HG02610 (cell line): ENCODE results near the gene DENND6B.

Experiments used
- ATAC-seq: cut with Tn5 transposase; IDR thresholded peaks from one replicate; pipeline ENCODE4 v1.9.1; 2021; ENCODE audit warnings: mild to moderate bottlenecking, moderate library complexity; ENCODE audit not compliant: unreplicated experiment

Gene DENND6B

DNA sequence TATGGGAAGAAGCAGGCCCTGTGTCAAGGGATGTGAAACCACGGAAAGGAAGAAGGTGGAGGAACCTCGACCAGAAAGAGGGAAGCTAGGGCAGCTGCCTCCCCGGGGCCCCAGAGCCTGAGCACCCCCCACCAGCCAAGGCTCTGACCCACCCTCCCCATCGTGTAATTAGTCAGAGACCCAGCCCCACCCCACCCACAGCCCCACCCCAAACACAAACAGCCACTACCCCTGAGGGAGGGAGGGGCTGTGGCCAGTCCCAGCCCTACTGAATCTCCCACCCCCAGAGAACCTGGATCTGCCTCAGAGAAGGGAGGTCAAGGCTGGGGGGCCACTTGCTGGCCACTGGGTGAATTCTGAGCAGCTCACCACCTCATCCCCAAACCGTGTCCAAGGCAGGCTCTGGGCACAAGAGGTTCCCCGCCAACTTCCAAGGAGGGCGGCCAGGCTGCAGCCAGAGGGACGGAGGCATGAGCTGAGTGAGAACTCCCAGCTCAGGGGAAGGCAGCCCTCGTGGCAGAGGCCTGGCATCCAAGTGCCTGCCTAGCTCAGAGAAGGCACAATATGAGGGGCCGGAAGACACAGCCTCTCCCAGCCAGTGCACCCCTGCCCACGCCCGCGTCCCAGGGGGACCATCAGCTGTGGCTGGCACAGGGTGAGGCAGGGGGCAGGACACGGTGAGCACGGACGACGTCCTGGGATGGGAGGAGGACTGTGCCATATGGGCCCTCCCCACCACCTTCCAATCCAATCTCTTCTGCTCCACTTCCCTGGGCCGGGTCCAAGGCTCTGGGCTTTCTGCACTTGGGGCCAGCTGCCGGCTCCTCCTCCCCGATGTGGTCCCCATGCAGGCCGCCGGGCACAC, 22.1 kb downstream of the DENND6B start:
- no peak for ATAC-seq

DNA sequence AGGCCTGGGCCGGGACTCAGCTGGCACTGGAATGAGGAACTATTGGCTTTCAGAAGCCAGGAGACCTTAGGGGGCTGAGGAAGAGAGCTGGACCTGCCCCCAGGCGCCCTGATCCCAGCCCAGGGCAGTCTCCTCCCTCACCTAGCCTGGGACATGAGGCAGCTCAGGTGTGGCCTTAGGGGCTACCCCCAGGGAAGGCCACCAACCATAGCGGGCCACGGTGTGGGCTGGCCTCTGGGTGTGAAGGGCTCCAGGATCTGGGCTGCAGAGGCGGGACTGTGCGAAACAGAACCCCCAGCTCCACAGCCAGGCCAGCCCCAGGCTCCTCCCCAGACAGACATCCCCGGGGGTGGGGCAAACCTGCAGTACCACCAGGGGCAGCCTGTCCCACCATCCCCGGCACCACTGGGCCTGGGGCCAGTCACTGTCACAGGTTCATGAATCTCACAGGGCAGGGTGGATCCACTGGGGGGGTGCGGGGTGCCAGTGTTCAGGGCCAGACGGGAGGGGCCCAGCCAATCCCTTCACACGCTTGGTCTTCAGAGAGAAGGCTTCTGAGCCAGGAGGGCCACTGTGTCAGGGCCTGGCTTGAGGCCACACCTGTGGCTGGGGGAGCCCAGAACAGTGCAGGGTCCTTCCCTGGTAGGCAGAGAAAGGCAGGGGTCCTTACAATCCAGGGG, 22.8 kb downstream of the DENND6B start:
- no peak for ATAC-seq

DNA sequence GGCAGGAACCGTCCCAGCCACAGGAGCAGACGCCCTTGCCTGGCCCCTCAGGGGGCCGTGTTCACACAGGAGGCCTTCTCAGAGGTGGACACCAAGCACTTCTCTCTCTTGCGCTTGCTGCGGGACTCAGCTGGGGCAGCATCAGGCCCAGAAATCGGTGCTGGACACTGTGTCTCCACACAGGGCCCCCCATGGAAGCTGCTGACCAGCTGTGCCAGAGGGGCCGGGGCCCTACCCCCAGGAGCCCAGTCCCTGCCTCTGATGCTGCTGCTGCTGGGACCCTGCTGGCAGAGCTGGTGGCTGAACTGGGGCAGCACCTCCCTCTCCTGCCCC, 23.3 kb downstream of the DENND6B start:
- no peak for ATAC-seq

DNA sequence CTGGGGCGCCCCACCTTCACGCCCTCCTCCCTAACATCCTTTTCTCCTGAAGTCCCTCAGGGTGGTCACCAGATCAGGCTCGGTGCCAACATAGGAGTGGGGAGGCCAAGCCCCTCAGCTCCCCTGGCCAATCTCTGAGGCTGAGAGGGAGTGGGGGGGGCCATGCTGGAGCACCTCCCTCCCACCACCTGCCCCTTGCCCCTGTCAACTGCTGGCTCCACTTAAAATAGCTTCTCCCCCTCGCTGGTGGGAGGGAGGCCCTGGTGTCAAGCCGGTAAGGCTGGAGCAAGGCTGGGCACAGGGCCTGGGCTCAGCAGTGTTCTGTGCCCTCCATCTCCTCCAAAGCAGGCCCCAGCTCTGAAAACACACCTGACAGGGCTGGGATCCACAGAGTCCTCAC, 24.2 kb downstream of the DENND6B start:
- no peak for ATAC-seq

DNA sequence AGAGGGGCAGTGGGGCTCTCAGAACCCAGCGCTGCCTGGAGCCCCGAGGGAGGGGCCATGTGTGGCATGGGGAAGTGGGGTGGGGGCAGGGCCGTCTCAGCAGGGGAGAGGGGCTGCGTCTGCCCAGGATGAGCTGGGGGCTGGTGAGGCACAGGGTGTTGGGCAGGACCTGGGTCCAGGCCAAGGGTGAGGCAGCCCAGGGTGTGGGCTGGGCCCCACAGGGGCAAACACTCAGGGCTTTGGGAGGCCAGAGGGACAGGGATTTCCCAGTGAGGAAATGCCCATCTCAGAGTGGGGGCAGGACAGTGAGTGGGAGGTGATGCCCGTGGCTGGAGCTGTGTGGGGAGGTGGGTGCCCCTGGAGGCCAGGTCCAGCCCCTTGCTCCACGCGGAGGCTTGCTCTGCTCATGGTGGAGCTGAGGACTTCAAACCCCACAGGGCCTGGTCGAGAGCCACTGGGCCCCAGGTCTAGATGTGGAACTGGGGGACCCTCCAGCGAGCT, 24.7 kb downstream of the DENND6B start:
- ATAC-seq, result no peak

DNA sequence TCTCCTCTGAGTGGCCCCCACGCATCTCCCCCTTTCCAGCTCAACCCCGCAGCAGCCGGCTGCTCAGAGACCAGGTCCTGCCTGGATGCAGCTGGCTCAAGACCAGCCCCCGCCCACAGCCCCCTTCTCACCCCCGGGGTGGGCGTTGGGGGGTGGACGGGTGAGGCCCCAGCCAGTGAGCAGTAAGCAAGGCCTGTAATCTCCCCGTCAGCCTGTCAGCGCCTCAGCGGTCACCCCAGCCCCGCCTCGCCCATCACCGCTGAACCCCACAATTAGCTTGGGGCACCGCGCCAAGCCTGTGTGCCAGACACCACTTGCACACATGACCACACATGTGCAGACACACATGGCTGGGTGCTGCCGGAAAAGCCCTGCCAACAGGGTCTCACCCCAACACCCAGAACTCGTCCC, 25.2 kb downstream of the DENND6B start:
- ATAC-seq, result no peak

DNA sequence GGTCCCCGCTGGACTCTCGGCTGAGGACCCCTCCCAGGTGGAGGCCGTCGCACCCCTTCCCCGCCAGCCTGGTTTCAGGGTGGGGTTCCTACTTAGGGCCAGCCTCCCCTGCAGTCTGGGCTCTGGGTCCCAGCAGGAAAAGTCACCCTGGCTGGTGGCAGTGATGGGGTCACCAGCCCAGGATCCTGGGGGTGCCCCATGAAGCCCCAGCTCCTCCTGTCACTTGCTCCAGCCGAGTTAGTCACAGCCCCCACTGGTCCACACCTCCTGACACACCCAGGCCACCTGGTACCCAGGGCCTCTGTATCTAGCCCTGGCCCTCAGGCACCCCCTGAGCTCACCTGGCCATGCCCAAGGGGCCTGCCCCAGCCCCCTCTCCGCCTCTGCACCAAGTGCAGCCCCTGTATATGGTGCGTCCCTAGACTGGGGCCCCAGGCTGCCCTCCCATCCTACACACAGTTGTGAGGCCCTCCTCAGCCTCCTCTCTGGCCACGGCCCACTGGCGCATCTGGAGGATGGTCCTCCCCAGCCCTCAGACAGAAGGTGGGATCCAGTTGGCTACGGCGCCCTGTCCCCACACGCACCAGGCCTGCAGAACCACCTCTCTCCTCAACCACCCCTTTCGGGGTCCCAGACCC, 26.1 kb downstream of the DENND6B start:
- no peak for ATAC-seq

DNA sequence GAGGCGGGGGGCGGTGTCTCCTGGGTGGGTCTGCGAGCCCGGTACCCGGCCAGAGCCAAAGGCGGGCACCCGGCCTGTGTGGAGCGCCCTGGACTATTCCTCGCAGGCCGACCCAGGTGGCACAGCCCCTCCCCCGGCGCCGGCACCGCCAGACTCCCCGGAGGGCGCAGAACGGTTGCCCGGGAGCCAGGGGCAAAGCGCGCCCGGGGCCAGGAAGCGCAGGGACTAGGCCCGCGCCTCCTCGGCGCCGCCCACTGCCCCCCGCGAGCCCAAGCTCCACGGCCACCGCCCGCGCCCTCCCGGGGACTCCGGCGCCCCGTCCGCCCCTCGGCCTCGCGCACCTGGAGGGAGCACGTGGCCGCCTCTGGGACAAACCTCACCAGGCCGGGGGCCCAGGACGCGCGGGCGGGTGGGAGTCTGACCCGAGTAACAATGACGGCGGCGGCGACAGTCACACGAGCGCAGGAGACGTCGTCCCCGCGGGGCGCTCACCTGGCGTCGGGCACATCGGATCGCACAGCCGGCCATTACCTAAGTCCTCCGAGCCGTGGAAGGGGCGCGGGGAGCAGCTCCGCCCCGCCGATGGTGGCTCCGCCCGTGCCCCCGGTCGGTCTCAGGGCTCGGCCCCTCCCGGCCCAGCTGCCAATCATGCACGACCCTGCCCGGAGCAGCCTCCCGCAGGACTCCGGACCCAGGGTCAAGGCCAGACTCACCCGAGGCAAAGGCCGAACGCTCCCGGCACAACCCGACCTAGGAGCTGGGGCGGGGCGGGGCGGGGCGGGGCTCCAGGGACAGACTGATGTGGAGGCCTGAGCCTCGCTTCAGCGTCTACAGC, 26.8 kb downstream of the DENND6B start:
- ATAC-seq, result no peak

DNA sequence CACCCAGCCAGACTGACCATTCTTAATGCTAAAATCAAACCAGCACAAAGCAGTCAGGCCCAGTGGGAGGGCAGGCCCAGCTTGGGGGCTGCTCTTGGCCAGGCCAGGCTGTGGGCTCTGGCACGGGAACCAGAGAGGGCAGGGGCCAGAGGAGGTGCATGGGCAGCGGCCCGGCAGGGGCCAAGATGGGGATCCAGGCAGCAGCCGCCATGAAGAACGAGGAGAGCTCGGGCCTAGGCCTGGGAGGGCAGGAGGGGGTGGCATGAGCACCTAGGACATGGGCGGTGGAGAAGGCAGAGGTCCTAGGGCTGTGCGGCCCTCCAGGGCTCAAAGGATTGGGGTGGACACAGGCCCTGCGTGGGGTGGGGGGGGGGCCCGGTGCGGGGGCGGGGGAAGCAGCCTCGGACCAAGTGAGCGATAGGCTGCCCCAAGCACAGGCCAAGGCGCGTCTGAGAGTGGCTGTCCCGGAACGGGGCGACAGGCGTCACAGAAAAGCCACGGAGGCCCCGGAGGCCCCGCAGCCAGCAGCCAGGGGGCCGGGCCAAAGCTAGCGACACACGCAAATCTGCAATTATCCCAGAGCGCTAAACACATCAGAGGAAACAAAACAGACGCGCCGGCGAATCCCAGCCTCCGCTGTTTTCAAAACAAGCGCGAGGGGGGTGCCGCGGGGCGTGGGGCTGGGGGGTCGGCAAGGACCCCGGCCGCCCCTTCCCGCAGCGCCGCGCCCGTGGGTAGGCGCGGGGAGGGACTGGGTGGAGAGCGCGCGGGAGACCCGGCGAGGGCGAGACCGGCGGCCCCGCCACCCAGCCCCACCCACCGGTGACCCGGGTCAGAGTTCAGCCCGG, 27.7 kb downstream of the DENND6B start:
- no peak for ATAC-seq

DNA sequence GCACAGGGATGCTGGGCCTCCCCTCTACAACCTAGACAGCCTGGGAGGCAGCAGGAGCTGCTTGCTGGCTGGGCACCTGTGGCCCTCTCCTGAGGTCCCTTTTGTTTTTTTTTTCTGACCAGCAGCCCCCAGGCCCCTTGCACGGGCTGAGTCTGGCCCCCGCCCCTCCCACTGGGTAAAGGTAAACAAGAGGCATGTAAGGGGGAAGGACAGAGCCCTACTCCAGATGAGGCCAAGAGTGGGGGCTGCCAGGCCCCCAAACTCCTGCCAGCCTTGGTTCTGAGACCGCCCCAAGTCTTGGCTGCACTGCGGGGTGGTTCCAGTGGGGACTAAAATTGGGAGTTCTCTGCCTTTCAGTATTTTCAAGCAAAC, 28.6 kb downstream of the DENND6B start:
- no peak for ATAC-seq

DNA sequence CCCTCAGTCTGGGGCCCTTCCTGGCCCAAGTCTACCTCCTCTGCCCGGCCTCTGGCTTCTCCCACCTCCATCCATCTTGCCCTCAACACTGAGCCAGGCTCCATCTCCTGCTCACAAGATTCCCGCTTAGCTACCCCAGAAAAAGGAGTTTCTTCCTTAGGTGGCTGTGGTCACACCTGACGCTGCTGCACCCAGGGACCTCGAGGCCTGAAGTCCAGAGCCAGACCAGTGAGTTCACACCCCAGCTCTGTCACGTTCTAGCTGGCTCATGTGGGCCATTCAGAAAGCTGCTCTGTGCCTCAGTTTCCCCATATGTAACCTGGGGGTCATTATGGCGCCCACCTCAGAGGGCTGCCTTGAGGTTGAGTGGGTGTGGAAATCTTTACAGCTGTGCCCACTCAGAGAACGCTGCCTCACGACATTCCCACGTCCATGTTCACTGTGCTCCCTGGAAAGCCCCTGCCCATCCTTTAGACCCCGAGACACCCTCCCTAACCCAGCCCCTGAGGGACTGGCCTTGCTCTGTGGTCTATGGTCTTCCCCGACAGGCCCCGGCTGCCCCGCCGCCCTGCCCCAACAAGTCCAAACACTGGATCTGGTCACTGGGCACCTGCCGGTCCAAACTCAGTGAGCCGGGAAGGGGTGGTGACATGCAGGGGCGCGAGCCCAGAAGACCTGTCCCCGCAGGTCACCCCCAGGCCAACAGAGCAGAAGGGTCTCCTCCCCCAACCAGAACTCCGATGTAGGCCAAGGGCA, 29.1 kb downstream of the DENND6B start:
- ATAC-seq, result no peak

DNA sequence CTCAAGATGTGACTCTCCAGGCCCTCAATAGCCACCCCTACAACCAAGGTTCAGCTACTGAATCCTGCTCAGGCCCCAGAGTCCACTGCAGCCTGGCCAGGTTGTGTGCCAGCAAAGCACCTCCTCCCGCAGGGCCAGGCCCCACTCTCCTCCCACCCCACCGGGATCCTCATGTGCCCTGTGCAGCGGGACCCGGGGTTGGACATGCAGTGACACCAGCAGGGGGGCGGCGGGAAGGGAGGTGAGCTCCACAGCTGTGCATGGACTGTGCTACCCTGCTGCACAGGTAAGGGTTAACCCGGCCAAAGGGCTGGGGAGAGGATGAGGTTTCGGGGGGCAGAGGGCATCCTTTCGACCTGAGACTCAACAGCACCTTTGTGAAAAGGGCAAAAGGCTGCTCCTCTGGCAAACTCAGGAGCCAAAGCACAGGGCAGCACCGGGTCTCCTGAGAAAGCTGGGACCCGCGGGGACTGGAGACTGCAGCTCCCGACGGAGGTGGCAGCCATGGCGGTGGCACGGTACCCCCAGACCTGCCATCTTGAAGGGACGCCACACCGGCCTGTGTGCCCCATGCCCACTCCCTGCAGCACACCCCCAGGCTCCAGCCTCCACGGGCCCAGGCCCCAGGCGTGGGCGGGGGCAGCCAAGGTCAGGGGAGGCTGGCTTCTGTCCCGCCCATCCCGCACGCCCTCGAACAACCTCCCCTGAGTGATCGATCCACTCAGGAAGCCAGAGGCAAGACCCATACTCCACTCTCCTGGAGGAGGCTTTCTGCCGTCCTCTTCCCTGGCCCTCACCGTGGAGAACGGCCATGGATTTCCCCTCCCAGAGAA, 29.9 kb downstream of the DENND6B start:
- no peak for ATAC-seq

DNA sequence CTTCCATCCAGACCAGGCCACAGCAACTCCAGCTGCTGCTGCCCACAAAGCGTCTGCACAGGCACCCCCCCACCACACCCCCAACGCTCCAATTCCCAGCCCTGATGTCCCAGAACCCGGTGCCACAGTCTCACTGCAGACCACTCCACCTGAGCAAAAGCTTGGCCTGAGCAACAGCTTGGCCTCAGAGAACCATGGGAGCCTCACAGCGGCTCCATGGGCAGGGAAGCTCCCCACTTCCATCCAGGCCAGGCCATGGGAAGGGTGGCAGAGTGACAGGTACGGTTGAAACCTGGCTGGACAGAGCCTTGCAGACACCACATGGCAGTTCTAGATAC, 32.5 kb downstream of the DENND6B start:
- ATAC-seq, result no peak

DNA sequence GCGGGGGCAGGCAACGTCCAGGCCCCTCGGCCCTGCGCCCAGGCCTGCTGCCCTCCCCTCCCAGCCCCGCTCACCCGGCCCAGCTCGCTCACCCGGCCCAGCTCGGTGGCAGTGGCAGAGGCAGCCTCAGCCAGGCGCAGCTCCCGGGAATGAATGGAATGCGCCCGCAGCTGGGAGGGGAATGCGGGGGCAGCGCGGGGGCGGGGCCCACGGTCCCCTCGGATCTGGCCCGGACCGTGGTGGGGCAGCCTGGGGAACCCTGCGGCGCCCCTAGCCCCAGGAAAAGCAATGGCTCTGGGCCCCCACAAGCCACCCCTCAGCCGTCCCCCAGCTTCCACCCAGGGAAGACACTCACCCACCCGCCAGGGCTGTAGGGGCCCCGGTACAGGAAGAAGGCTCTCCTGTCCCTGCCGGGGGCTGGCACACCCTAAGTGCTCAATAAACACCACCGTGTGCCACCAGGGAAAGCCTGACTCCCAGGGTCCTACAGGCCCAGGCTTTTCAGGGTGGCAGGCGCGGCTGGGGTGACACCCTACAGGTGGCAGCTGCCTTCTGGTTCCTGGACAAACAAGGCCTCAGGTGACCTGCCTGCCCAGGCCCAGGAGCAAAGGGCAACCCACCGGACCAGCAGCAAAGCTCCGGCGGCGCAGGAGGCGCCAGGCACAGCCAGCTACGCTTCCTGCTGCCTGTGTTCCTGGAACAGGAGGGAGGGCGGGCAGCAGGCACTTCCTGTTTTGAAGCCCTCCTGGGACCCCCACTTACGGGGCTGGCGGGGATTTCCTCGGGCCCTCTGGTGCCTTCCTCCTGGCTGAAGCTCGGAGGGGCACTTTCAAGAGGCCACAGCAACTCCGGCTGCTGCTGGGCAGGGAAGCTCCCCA, 33.1 kb downstream of the DENND6B start:
- ATAC-seq, result no peak

DNA sequence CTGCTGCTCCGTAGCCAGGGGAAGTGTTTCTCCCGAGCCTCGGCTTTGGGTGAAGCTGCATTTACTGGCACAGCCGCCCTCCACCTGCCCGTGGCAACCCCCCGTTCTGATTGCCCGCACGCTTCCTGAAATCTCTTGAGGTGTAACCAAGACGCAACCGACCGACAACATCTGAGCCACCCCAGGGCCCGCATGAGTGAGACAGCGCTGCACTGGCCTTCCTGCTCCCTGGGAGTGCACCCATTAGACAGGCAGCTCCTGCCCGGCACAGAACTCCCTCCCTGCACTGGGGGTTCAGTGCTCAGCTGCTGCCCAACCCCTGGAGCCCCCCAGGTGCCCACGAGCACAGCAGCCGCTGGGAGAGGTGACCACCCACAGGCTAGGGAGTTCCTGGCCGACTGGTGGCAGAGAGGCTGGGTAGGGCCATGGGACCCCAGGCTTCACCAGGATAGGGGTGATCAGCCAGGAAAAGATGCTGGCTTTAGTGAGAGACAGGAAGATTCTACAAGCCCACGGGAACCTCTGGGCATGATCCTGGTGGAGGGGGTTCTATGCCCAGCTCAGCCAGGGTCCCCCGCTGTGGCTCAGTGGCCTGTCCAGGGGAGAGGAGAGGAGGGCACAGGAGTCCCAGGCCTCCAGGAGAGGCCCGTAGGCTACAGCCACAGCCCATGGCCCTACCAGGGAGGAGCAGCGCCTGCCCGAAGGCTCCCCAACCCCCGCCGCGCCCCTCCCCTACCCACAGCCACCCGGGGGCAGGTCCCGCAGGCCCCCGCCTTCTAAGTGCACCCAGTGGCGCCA, 34.0 kb downstream of the DENND6B start:
- no peak for ATAC-seq

DNA sequence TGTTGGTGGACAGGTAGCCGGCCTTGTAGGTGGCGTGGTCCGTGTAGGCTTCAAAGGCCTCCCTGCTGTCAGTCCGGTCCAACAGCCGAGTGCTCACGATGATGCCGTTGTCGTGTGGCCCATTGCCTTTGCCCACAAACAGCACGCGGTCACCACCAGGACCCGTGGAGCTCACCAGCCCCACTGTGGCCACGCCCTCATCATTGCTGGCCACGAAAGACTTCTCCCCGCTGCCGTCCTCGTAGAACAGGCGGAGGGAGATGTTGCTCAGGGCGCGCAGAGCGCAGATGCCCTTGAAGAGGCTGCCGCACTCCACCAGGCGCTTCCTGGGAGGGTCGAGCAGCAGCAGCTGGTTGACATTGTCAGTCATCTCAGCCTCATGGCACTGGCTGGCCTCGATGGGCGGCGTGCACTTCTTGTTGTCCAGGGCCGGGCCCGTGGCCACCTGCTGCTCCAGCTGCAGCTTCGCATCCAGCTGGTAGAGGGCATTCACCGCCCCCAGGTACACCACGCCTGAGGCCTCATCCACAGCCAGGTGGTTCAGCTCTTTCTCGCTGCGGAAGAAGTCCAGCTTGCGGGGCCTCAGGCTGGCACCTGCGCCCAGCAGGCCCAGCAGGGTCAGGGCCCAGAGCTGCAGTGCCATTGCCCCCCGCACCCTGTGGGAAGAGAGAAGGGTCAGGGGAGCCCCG, 36.7 kb downstream of the DENND6B start:
- ATAC-seq, result no peak
